HG02759 (cell line): ENCODE data around the gene ATP2C2.

Experiments
- ATAC-seq: cut with Tn5 transposase; IDR thresholded peaks from one replicate; pipeline ENCODE4 v1.9.1; 2021; ENCODE audit warnings: mild to moderate bottlenecking, moderate library complexity; ENCODE audit not compliant: unreplicated experiment

Gene ATP2C2

GRCh38 chr16:84486551-84487235, 118.4 kb downstream of the ATP2C2 start:
- no peak for ATAC-seq

GRCh38 chr16:84487358-84487757, 119.0 kb downstream of the ATP2C2 start:
- ATAC-seq = no peak

DNA sequence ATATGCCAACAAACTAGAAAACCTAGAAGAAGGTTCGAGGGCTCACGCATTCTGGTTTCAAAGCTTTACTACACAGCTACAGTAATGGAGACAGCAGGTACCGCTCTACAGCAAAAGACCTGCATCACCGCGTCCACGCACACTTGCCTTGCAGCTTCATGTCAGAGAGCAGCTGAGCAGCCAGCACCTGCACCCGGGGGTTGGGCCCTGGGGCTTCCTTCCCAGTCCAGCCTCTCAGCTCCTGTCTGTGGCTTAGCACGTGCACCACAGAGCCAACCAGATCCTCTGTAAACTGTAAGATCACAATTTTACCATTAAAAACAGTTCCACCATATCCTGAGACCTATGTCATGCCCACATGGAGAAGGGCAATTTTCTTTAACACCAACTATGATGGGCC, 120.8 kb downstream of the ATP2C2 start:
- no peak for ATAC-seq

DNA sequence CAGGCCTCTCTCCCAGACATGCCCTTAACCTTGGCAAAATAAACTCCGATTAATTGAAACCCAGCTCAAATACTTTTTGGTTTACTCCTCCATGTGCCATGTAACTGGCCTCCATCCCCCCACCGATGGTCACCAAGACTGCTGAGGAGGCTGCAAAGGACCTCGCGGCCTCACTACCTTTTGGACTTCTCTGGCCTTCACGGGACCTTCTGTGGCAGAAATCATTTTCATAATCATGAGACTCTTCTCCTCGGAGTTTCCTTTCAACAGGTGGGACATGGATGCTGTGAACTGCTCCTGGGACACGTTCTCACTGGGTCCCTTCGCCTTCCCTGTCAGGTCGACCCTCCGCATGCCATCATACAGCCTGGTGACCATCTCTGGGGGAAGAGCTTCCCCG, 127.2 kb downstream of the ATP2C2 start:
- ATAC-seq = no peak

- ATAC-seq = no peak
Observed at GRCh38 chr16:84496991-84497390, 128.7 kb downstream of the ATP2C2 start.

GRCh38 chr16:84497418-84498222, 129.3 kb downstream of the ATP2C2 start:
- ATAC-seq = no peak

DNA sequence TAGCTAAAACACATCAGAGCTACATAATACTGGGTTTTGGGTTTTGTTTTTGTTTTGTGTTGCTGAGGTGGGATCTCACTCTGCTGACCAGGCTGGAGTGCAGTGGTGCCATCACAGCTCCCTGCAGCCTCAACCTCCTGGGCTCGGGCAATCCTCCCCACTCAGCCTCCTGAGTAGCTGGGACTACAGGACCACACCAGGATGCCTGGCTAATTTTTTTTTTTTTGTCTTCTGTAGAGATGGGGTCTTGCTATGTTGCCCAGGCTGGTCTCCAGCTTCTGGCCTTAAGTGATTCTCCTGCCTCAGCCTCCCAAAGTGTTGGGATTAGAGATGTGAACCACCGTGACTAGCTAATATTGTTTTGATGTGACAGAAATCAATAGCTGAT, 129.9 kb downstream of the ATP2C2 start:
- no peak for ATAC-seq

GRCh38 chr16:84498859-84499620, 130.7 kb downstream of the ATP2C2 start:
- no peak for ATAC-seq

- no peak for ATAC-seq
Observed at GRCh38 chr16:84499638-84500037, 131.3 kb downstream of the ATP2C2 start.

- no peak for ATAC-seq
Observed at GRCh38 chr16:84500531-84500930, 132.2 kb downstream of the ATP2C2 start.

GRCh38 chr16:84501077-84501735, 132.9 kb downstream of the ATP2C2 start:
- no peak for ATAC-seq

DNA sequence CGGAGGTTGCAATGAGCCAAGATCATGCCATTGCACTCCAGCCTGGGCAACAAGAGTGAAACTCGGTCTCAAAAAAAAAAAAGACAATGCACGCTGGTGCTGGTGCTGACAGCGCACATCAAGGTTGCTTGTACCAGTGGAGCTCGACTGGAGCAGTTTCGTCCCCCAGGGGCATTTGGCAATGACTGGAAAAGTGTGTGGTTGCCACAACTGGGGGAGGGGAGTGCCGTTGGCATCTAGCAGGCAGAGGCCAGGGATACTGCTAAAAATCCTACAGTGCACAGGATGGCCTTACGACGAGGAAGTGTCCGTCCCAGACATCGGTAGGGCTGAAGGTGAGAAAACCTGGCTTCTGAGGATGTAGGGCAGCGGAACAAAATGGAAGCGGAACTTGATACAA, 133.7 kb downstream of the ATP2C2 start:
- ATAC-seq = no peak

- ATAC-seq = no peak
Observed at GRCh38 chr16:84502581-84502980, 134.2 kb downstream of the ATP2C2 start.

DNA sequence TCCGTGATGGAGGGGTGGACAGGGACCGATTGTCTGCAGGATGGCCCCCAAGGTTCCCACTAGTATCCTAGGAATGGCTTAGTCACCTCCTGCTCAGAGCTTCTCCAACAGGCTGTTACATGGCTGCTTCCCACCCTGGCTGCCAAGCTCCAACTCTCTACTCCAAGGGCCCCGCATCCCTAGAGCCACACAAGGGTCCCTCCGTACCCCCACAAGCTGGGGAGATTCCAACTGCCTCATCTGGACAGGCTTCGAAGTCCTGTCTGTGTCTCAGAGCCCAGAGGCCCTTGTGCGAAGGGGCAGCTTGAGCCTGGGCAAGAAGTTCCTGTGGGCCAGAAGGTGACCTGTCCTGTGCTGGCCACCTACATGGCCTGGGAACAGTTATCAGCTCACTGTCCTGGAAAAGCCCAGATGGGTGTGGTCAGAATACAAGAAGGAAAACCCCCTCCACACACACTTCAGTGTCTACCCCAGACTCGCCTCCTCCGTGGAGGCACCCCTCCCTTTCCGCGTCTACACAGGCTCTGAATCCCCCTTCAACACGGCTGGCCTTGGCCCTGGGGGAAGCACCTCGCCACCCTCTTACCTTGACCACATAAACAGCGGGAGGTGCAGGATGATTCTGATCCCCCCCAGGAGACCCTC, 135.5 kb downstream of the ATP2C2 start:
- peak; percentile 2 for ATAC-seq

DNA sequence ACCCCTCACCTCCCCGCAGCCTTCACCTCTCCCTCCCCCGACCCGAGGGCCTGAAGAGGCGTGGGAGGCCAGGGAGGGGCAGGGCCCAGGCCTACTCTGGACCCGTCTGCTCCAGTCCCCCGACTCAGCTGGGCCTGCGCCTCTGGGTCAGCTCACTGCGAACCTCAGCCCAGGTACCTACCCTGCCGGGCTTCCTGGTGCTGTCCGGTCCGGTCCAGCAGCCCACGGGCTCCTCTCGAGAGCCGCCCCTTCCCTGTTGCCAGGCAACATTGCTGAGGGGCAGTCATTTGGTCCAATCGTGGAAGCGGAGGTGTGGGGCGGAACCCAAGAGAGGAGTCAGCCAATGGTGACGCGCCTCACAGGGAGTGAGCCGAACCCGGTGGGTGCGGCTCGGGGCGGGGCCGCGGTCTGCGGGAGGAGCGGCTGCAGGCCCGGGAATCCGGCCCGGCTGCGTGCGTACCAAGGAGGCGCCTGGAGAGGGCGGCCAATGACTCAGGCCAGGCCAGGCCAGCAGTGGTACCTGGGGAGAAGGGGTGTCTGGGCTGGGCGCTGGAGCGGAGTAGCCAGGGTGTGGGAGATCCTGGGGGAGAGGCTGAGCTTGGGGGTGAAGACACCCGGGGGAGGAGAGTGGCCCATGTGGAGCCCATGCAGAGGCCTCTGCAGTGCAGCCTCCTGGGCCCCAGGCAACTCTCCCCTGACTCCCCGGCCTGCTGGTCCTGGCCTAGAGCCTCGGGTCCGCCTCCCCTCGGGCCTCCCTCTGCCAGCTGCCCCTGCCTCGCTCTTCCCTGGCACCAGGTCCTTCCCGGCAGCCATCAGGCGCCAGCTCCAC, 136.3 kb downstream of the ATP2C2 start, which contains the start of gene MEAK7:
Gene MEAK7 (minus strand): TSS at position 240 of the 829 bp plus-strand sequence. CDS start 6,573 bp downstream, outside the sequence.
- peak; percentile 97 for ATAC-seq

GRCh38 chr16:84505249-84506187, 137.2 kb downstream of the ATP2C2 start:
- ATAC-seq = no peak

DNA sequence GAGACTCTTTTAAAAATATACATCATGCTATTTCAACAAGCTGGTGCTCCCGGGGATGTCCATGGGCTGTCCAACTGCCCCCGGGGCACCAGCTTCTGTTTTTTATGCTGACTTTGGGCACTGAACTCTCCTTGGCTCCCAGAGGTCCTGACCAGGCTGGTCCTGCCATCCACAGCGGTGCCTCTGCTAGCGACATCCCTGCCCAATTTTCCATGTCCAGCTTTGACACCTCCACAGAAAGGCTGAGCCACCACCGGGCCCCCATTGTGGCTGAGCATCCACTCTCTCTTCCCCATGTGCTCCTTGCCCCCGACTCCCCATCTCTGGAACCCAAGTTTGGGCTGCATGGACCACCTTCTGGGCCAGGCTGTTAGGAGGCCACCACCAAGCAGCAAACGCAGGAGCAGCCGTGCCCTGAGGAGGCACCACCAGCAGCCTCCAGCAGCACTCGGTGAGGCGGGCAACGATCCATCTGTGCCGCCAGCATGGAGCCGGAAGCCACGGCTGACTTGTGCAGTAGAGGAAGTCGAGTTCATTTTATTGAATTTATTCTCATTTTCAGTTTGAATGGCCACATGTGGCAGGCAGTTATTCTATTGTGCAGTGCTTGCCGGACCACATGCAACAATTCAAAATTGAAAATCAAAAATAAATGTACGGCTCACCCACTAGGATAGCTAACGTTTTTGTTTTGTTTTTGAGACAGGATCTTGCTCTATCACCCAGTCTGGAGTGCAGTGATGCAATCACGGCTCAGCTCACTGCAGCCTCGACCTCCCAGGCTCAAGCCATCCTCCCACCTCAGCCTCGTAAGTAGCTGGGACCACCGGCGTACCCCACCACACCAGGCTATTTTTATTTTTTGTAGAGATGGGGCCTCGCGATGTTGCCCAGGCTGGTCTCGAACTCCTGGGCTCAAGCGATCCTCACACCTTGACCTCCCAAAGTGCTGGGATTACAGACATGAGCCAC, 139.0 kb downstream of the ATP2C2 start:
- no peak for ATAC-seq
